Measurements from ENCODE around the gene SLC37A2. TPM values are rescaled to one million over a fixed set of nuclear protein-coding genes. Genes with fewer than 3 reads are reported as not detected.
"Not testable (repeated sequence)": the region's sequence is repeated elsewhere in the genome, so short reads cannot be mapped to it uniquely, and the experiment has no call there.

SLC37A2 gene
- total RNA-seq, result 10 to 100 TPM in 2 of 4 donors, 1 to 10 TPM in 2; 6.6 to 12.9 (median 8.9) TPM

- Histone ChIP-seq H3K9me3 (no peaks in the 10 kb centered on the region), H3K36me3 (no peaks in the 10 kb centered on the region), H3K4me3 (peak within 1 kb of the TSS; percentile 59 to 75 (median 71)), H3K27me3 (no peaks in the 10 kb centered on the region), H3K4me1 (peaks cover 11 to 21% (median 16%) of the 10 kb centered on the region in 4 donors), H3K27ac (replicated peaks in 1 of 4) (peak within 1 kb of the TSS; percentile 66 to 76 (median 70))
- DNase-seq (ENCODE audit: extremely low spot score), result peak; percentile 92
- TF ChIP-seq POLR2A (IDR thresholded peaks at IDR 0.05; ENCODE audit: low read depth) (peak; percentile 21), CTCF (IDR thresholded peaks at IDR 0.05) (peak in 2 of 3 experiments; percentile 20 to 31), EP300 (IDR thresholded peaks at IDR 0.05) (no peak), POLR2AphosphoS5 (IDR thresholded peaks at IDR 0.05) (peak; percentile 38 to 61)
- intact Hi-C loops (cut with DNase I), result no loop called here
- 0% methylated on average over 7 of the region's 46 CpGs for WGBS
These were observed at the start of gene SLC37A2 for GRCh38 chr11:125062931-125063428. Gene SLC37A2 (plus strand): TSS chr11:125063305. CDS start chr11:125063368, 63 bp downstream.

DNA sequence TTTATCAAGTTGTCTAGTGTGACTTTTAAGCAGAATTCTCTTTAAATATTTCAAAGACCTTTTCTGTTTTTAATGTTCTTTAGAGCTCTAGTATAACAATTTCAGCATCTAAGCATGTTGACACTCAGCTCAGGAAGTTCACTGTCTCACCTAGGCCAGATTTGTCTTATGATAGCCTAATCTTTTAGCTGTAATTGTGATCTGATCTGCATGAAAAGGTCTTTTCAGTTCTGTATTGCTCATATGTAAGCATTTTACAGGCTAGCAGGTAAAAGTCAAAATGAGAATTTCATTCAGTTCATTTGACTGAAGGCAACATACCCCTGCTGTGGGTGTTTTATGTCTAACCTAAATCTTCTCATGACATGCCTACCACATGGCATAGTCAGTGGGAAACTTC, 46.7 kb upstream of the SLC37A2 start:
- TF ChIP-seq EP300 (IDR thresholded peaks at IDR 0.05), result no peak
- TF ChIP-seq POLR2A (IDR thresholded peaks at IDR 0.05; ENCODE audit: low read depth), result no peak
- no peak for TF ChIP-seq POLR2AphosphoS5 (IDR thresholded peaks at IDR 0.05)
- TF ChIP-seq CTCF (IDR thresholded peaks at IDR 0.05), result no peak
- intact Hi-C loops (cut with DNase I), result no loop called here
- Histone ChIP-seq H3K27me3 (no peaks in the 10 kb centered on the region), H3K27ac (replicated peaks in 1 of 4) (no peak overlapping the region), H3K4me3 (no peak overlapping the region), H3K9me3 (no peaks in the 10 kb centered on the region), H3K36me3 (no peaks in the 10 kb centered on the region), H3K4me1 (no peaks in the 10 kb centered on the region)
- DNase-seq (ENCODE audit: extremely low spot score), result no peak

GRCh38 chr11:125020342-125020741, 42.8 kb upstream of the SLC37A2 start:
- Histone ChIP-seq H3K27ac (replicated peaks in 1 of 4) (no peak overlapping the region), H3K36me3 (no peaks in the 10 kb centered on the region), H3K4me1 (no peaks in the 10 kb centered on the region), H3K9me3 (no peaks in the 10 kb centered on the region), H3K4me3 (no peak overlapping the region), H3K27me3 (no peaks in the 10 kb centered on the region)
- no peak for DNase-seq (ENCODE audit: extremely low spot score)
- intact Hi-C loops (cut with DNase I), result no loop called here
- 82% methylated on average over 2 of the region's 2 CpGs for WGBS
- TF ChIP-seq EP300 (IDR thresholded peaks at IDR 0.05) (no peak), POLR2A (IDR thresholded peaks at IDR 0.05; ENCODE audit: low read depth) (no peak), CTCF (IDR thresholded peaks at IDR 0.05) (no peak), POLR2AphosphoS5 (IDR thresholded peaks at IDR 0.05) (no peak)

GRCh38 chr11:125022551-125022950, 40.6 kb upstream of the SLC37A2 start:
- Histone ChIP-seq H3K27ac (replicated peaks in 1 of 4) (no peak overlapping the region), H3K9me3 (no peaks in the 10 kb centered on the region), H3K36me3 (no peaks in the 10 kb centered on the region), H3K4me1 (no peaks in the 10 kb centered on the region), H3K4me3 (no peak overlapping the region), H3K27me3 (no peaks in the 10 kb centered on the region)
- TF ChIP-seq POLR2A (IDR thresholded peaks at IDR 0.05; ENCODE audit: low read depth) (no peak), CTCF (IDR thresholded peaks at IDR 0.05) (no peak), POLR2AphosphoS5 (IDR thresholded peaks at IDR 0.05) (no peak), EP300 (IDR thresholded peaks at IDR 0.05) (no peak)
- intact Hi-C loops (cut with DNase I), result no loop called here
- no peak for DNase-seq (ENCODE audit: extremely low spot score)

- 100% methylated on average over 2 of the region's 2 CpGs for WGBS
- TF ChIP-seq POLR2AphosphoS5 (IDR thresholded peaks at IDR 0.05) (no peak), CTCF (IDR thresholded peaks at IDR 0.05) (no peak), EP300 (IDR thresholded peaks at IDR 0.05) (no peak), POLR2A (IDR thresholded peaks at IDR 0.05; ENCODE audit: low read depth) (no peak)
- Histone ChIP-seq H3K27ac (replicated peaks in 1 of 4) (no peak overlapping the region), H3K4me1 (no peaks in the 10 kb centered on the region), H3K27me3 (no peaks in the 10 kb centered on the region), H3K9me3 (no peaks in the 10 kb centered on the region), H3K4me3 (no peak overlapping the region), H3K36me3 (no peaks in the 10 kb centered on the region)
- DNase-seq (ENCODE audit: extremely low spot score), result no peak
- intact Hi-C loops (cut with DNase I), result no loop called here
These were observed 37.1 kb upstream of the SLC37A2 start for GRCh38 chr11:125025968-125026367.

- H3K36me3 ChIP-seq; H3K9me3 ChIP-seq; H3K27me3 ChIP-seq; intact Hi-C loops (cut with DNase I); H3K4me3 ChIP-seq; H3K4me1 ChIP-seq; H3K27ac ChIP-seq (replicated peaks in 1 of 4); DNase-seq (ENCODE audit: extremely low spot score): not testable (repeated sequence)
- 95% methylated on average over 1 of the region's 1 CpG for WGBS
These were observed 33.7 kb upstream of the SLC37A2 start for GRCh38 chr11:125029431-125029830.
